ENCODE results near the gene RDH13.

DNA sequence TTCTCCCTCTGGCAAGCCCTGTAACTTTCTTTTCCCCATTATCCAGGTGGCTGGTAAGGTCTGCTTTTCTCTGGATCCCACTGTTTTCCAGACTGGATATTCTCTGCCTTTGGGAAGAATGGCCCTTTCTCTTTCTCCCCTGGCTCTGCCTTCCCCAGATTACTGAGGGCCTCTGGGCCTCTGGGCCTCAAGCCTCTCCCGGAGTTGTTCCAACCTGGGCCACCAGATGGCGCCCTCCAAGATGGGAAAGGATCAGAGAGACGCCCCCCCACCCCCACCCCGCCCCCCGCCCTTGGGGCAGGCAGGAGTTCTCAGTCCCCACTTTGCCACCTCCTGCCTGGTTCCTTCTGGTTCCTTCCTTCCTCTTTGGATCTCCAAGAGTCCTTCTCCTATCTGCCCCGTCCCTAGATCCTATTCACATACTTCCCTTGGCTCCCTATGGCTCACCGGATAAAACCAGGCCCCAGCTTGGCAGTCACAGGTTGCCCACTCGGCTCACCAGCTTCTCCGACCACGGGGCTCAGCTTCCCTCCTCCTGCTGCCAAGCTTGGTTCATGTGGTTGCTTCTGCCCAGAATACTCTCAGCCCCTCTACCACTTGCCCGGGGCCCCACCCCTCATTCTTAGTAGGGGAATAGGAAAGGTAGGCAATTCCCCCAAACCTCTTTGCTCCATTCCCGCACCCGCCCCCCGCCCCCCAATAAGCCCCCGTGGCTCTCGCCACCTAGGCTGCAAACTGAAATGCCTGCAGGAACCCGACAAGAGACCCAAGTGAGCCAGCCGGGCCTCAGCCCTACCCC lies 25.8 kb upstream of the RDH13 start:
- TF ChIP-seq CTCF (IDR thresholded peaks at IDR 0.05) (peak; percentile 37 to 92 (median 88)), POLR2AphosphoS5 (IDR thresholded peaks at IDR 0.05) (no peak), POLR2A (IDR thresholded peaks at IDR 0.05) (no peak), EP300 (IDR thresholded peaks at IDR 0.05; ENCODE audit: low read depth) (no peak)
